ENCODE data around the gene GPRASP3. TPM values are rescaled to one million over a fixed set of nuclear protein-coding genes. Genes with fewer than 3 reads are reported as not detected.
"Not testable (repeated sequence)": the region's sequence is repeated elsewhere in the genome, so short reads cannot be mapped to it uniquely, and the experiment has no call there.

GPRASP3 gene
- total and polyA plus RNA-seq, 2 donors (not counting 3 experiments of a cell fraction or from before 2014, with no cell fraction given): 4.0 to 7.2 TPM

GRCh38 chrX:102672856-102673255 lies 47.7 kb upstream of the GPRASP3 start:
- Histone ChIP-seq H3K4me2 (ENCODE audit: insufficient read depth, low read length) (no peak overlapping the region), H2AFZ (ENCODE audit: low read depth, low read length) (no peak overlapping the region), H3K4me3 (replicated peaks in 1 of 3; ENCODE audit: insufficient read depth in 1 of 3, low read depth in 1 of 3, low read length in 3 of 3) (no peak overlapping the region), H3K79me2 (ENCODE audit: control insufficient read depth, insufficient read depth, low read length) (no peaks in the 10 kb centered on the region), H4K20me1 (replicated peaks; ENCODE audit: control insufficient read depth, extremely low read depth, insufficient read depth, low read length) (no peaks in the 10 kb centered on the region), H3K36me3 (ENCODE audit: control insufficient read depth in 2 of 2, extremely low read depth in 1 of 2, insufficient read depth in 2 of 2, low read length in 2 of 2) (no peaks in the 10 kb centered on the region), H3K9ac (replicated peaks; ENCODE audit: extremely low read depth, insufficient read depth, low read length) (no peak overlapping the region), H3K9me1 (replicated peaks; ENCODE audit: control insufficient read depth, extremely low read depth, insufficient read depth, low read length) (no peaks in the 10 kb centered on the region), H3K27me3 (ENCODE audit: control insufficient read depth in 2 of 2, insufficient read depth in 2 of 2, low read length in 2 of 2) (no peaks in the 10 kb centered on the region), H3K4me1 (ENCODE audit: control insufficient read depth, extremely low read depth, insufficient read depth, low read length) (peaks cover 8% of the 10 kb centered on the region), H3K27ac (ENCODE audit: insufficient read depth, low read depth, low read length) (no peak overlapping the region), H3K9me3 (replicated peaks; ENCODE audit: control insufficient read depth, insufficient read depth, low read length) (no peaks in the 10 kb centered on the region)
- ChIA-PET POLR2A (no interaction called here), CTCF (no interaction called here)
- no peak for TF ChIP-seq FOS (IDR thresholded peaks at IDR 0.05; ENCODE audit: borderline replicate concordance, insufficient read depth, low read length)
- BruUV-seq (replicated peaks): no TSS peak
- intact Hi-C loops (cut with micrococcal nuclease) (loop anchor here (2.0 kb wide), 1 partner anchor 20 kb away; no protein-coding TSS in a partner anchor), dilution Hi-C loops (cut with MboI; ENCODE audit: extremely low pct_ligation_motif_present, low sequenced_read_pairs) (no loop called here)
- FAIRE-seq: no peak
- no peak for DNase-seq (ENCODE audit: low read depth, low spot score)

- DNase-seq (ENCODE audit: low read depth, low spot score); H3K79me2 ChIP-seq (ENCODE audit: control insufficient read depth, insufficient read depth, low read length); CTCF ChIA-PET; H3K27me3 ChIP-seq (ENCODE audit: control insufficient read depth in 2 of 2, insufficient read depth in 2 of 2, low read length in 2 of 2); H3K36me3 ChIP-seq (ENCODE audit: control insufficient read depth in 2 of 2, extremely low read depth in 1 of 2, insufficient read depth in 2 of 2, low read length in 2 of 2); dilution Hi-C loops (cut with MboI; ENCODE audit: extremely low pct_ligation_motif_present, low sequenced_read_pairs); H3K9me1 ChIP-seq (replicated peaks; ENCODE audit: control insufficient read depth, extremely low read depth, insufficient read depth, low read length); H3K27ac ChIP-seq (ENCODE audit: insufficient read depth, low read depth, low read length); BruUV-seq (replicated peaks); H2AFZ ChIP-seq (ENCODE audit: low read depth, low read length); H3K9me3 ChIP-seq (replicated peaks; ENCODE audit: control insufficient read depth, insufficient read depth, low read length); H3K4me3 ChIP-seq (replicated peaks in 1 of 3; ENCODE audit: insufficient read depth in 1 of 3, low read depth in 1 of 3, low read length in 3 of 3); FAIRE-seq; H3K4me2 ChIP-seq (ENCODE audit: insufficient read depth, low read length); H3K9ac ChIP-seq (replicated peaks; ENCODE audit: extremely low read depth, insufficient read depth, low read length); POLR2A ChIA-PET; H3K4me1 ChIP-seq (ENCODE audit: control insufficient read depth, extremely low read depth, insufficient read depth, low read length); H4K20me1 ChIP-seq (replicated peaks; ENCODE audit: control insufficient read depth, extremely low read depth, insufficient read depth, low read length); intact Hi-C loops (cut with micrococcal nuclease): not testable (repeated sequence)
These were observed 43.1 kb upstream of the GPRASP3 start for GRCh38 chrX:102677479-102677878.
